Measurements from ENCODE around the gene MLST8.
"Not testable (repeated sequence)": the region's sequence is repeated elsewhere in the genome, so short reads cannot be mapped to it uniquely, and the experiment has no call there.

MLST8 gene

GRCh38 chr16:2232094-2232990 lies 27.1 kb downstream of the MLST8 start:
- no peak for DNase-seq

- no peak for DNase-seq
These were observed 28.0 kb downstream of the MLST8 start for GRCh38 chr16:2233046-2233775.

DNA sequence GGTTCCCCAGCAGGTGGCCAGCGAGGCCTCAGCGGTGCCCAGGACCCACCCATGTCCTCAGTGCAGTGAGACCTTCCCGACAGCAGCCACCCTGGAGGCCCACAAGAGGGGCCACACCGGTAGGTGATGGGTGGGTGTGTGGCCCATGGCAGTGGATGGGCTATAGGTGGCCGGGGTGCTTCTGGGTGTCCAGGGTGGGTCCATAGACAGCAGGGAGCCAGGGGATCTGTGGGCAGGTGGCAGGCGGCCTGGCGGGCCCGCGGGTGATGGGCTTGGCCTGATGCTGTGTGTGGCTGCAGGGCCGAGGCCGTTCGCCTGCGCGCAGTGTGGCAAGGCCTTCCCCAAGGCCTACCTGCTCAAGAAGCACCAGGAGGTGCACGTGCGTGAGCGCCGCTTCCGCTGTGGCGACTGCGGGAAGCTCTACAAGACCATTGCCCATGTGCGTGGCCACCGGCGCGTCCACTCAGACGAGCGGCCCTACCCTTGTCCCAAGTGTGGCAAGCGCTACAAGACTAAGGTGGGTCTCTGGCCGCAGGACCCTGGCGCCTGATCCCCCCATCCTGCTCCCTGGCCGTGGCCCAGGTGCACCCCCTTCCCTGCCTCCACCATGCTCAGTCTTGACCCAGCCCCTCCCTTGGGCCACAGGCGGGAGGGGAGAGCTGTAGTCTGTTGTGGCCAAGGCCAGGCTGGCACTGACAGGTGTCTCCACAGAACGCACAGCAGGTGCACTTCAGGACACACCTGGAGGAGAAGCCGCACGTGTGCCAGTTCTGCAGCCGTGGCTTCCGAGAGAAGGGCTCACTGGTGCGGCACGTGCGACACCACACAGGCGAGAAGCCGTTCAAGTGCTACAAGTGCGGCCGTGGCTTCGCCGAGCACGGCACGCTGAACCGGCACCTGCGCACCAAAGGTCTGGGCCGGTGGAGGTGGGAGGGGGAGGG lies 28.9 kb downstream of the MLST8 start:
- DNase-seq, result no peak

- no peak for DNase-seq
These were observed 29.5 kb downstream of the MLST8 start for GRCh38 chr16:2234813-2235170.

- no peak for DNase-seq
These were observed 30.0 kb downstream of the MLST8 start for GRCh38 chr16:2235234-2235651.

DNA sequence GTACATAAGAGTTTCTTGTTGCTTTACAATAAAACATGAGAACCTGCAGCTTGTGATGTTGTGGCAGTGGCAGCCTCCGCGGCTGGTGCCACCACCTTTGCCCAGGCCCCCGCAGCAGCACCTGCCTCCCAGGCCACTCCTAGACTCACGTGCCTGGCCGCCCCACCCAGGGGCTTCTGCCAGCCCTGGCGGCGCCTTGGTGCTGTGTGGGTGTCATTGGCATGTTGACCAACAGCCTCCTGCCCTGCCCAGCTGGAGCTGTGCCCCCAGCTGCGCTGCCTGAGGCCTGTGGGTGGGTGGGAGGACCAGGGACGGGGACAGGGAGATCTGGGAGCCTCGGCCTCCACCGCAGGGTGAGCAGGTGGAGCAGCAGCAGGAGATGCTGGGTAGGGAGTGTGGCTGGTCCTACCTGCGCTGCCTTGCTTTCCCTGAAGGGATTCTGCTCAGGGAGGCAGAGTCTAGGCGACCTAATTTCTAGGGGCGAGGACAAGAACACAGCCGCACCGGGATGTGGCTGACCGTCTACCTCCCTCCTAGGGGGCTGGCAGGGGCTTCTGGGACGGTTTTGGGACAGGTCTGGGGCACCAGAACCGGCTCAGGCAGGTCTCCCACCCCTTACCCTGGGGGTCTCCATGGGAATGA lies 30.6 kb downstream of the MLST8 start:
- no peak for DNase-seq

DNA sequence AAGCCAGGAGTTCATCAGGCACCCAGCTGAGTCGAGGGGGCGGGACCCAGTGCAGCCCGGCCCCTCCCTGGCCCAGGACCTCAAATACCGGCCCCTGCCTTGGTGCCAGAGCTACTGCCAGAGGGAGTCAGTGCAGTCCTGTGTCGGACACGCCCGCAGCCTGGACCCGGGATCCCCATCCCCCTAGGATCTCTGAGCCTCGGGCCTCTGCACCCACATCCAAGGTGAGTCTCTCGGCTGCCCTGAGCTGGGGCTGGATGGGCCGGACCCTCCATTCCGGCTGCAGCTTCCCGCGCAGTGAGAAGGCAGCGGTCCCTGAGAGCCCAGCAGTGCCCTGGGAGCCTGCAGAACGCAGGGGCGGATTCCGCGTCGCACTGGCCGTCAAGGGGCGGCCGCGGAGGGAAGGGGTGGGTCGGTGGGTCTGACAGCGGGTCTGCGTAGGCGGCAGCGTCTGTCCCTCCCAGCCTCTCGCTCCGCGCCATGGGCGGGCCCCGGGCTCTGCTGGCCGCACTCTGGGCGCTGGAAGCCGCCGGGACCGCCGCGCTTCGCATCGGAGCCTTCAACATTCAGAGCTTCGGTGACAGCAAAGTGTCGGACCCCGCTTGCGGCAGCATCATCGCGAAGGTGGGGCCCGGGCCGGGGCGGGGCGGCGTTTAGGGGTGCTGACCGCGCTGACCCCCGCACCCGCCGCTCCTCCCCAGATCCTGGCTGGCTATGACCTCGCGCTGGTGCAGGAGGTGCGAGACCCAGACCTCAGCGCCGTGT lies 31.3 kb downstream of the MLST8 start, which contains the start of gene DNASE1L2:
Gene DNASE1L2, plus strand, starts transcription at position 108 of the 765 bp plus-strand sequence. Its CDS starts 373 bp downstream, at position 481.
- no peak for DNase-seq

DNA sequence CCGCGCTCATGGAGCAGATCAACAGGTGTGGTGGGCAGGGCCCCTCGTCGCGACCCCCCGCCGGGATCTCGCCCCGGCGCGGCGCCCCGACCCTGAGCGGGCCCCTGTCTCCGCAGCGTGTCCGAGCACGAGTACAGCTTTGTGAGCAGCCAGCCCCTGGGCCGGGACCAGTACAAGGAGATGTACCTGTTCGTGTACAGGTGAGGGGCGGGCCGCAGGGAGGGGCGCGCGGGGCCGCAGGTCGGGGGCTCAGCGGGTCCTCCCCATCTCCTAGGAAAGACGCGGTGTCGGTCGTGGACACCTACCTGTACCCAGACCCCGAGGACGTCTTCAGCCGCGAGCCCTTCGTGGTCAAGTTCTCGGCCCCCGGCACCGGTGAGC lies 31.8 kb downstream of the MLST8 start:
- DNase-seq, result no peak

- no peak for DNase-seq
These were observed 32.4 kb downstream of the MLST8 start for GRCh38 chr16:2237493-2238149.

- no peak for DNase-seq
These were observed 33.0 kb downstream of the MLST8 start for GRCh38 chr16:2238150-2238837.

GRCh38 chr16:2238838-2239675 lies 33.8 kb downstream of the MLST8 start:
- DNase-seq, result no peak

GRCh38 chr16:2240331-2240730 lies 35.1 kb downstream of the MLST8 start:
- DNase-seq, result not testable (repeated sequence)

GRCh38 chr16:2242598-2242997 lies 37.3 kb downstream of the MLST8 start:
- no peak for DNase-seq

DNA sequence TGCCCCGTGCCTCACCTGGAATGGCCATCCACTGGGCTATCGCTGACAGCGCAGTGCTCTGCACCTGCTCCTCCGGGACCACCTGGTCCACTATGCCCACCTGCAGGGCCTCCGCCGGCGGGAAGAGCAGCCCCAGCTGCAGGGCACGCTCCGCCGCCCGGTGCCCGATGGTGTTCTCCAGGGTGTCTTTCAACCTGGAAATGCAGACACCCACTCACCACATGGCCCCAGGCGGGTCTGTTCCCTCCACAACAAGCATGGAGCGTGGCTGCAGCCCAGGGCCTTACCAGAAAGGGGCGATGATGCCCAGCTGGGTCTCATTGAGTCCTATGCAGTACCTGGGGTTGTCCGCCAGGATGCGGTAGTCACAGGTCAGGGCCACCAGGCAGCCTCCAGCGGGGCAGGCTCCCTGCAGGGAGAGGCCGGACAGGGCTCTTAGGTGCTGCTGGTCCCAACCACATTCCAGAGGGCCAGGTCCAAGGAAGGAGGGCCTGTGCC lies 37.8 kb downstream of the MLST8 start:
- no peak for DNase-seq

DNA sequence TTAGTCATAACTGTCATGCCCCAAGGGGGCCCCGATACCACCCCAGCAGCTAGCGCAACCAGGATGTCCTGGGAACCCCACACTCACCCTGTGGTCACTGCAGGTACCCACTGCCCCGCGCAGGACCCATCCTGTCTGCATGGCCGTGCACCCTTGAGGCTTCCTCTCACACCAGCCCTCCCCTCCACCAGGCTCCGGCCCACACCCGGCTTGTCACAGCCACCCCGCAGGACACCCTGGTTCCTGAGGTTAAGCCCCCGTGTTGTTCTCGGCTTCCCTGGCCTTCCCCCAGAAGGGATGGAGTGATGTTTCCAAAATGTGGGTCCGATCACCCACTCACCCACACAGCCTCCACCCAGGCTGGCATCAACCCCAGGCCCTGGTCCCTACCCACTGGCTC lies 38.5 kb downstream of the MLST8 start:
- no peak for DNase-seq

GRCh38 chr16:2244301-2244700 lies 39.0 kb downstream of the MLST8 start:
- no peak for DNase-seq

DNA sequence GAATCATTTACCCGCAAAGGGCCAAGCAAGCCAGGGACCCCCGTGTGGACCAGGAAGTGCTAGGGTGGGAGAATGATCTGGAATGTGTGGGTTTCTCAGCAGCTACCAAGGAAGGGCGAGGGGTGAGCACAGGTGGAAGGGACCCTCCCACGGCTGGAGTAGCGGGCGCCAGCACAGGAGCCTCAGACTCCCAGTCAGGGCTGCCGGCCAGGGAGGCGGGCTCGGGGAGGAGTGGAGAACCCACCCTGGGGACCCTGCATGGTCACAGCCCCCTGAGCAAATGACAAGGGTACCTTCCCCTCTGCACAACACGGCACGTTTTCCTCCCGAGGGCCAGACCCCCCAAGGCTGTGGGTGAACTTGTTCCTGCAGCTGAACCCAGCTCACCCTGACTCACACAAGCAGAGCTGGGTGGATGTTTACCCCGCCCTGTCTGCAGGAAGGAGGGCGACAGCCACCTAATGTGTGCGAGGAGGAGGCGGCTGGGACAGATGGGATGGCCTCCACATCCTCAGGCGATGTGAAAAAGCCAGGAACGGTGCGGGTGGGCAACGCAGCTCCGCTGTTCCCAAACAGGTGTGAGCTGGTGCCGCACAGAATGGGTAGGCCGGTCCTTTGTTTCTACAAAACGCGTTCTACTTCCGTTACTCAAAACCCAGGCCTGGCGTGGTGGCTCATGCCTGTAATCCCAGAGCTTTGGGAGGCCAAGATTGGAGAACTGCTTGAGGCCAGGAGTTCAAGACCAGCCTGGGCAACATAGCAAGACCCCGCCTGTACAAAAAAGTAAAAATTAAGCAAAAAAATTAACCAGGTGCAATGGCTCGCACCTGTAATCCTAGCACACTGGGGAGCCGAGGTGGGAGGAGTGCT lies 39.9 kb downstream of the MLST8 start:
- no peak for DNase-seq

DNA sequence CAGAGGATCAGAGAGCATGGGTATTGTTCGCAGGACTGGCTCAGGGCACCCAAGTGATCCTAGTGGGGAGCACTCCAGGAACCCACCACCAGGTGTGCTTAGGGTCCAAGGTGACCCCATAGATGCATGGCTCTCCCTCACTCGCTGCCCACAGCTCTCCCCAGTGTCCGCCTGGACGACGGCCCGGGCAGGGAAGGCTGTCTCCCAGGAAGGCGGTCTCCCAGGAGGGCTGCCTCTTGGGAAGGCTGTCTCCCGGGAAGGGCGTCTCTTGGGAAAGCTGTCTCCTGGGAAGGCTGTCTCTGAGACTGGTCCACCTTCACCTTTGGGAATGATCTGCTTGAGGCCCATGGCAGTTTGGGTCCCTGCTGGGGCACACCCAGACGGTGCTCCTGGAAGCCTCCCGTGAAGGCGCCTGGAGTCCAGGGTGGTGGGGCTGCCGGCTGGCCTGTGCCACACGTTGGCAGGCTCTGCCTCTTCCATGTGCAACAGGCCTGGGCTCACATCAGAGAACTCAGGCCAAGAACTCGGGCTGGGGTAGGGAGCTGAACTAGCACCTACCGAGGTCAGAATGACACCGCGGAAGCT lies 41.1 kb downstream of the MLST8 start:
- no peak for DNase-seq
